Retinal pigment epithelial cell (primary cell): ENCODE data around the gene ERCC6L2.
A peak's percentile ranks its signal among the peaks of the same experiment; 100 is the strongest.

ENCODE experiments used
- DNase-seq: peaks from one replicate; pipeline ENCODE4 v3.0.0-alpha.2; 2010; ENCODE audit warnings: low read depth
- H3K4me3 ChIP-seq: 2 replicates; pipeline ENCODE4 v1.5.1; 2011; ENCODE audit warnings: mild to moderate bottlenecking, low read length, control low read depth, moderate library complexity
- CTCF ChIP-seq: conservative IDR thresholded peaks from 2 replicates; pipeline ENCODE4 v1.5.1; 2011; ENCODE audit warnings: low read depth, low read length, control low read depth, inconsistent platforms

Gene ERCC6L2

GRCh38 chr9:95875305-95876137, at the start of gene ERCC6L2:
Gene ERCC6L2, plus strand, starts transcription at chr9:95875691. Its CDS starts 348 bp downstream, at chr9:95876039.
- peak; percentile 96 for DNase-seq

GRCh38 chr9:95826183-95826838, 49.2 kb upstream of the ERCC6L2 start:
- no peak for TF ChIP-seq CTCF
- DNase-seq, result no peak
- H3K4me3 ChIP-seq, result no peak overlapping the region

More at GRCh38 chr9:95875305-95876137, at the start of gene ERCC6L2:
- H3K4me3 ChIP-seq, result no peak within 1 kb of the TSS
- TF ChIP-seq CTCF, result no peak

GRCh38 chr9:95830768-95831167, 44.7 kb upstream of the ERCC6L2 start:
- no peak for TF ChIP-seq CTCF
- no peak overlapping the region for H3K4me3 ChIP-seq
- no peak for DNase-seq

DNA sequence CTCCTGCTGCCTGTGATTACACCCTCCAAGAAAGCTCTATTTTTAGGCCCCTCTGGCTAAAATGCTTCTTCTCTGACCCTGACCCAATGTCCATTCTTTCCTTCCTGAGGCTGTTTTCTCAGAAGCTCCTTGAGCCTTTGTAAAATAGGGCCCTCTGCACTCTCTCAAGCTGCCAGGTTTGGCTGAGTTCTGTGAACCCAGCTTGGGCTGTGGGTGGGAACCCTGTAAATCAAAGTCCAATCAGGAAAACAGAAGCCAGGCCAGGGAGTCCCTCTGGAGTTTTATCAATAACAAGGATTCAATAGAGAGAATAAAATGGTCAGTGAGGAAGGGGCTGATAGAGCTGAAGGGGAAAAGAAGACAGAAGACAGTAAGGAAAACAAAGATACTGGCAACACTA, 43.7 kb upstream of the ERCC6L2 start:
- DNase-seq, result no peak

GRCh38 chr9:95833546-95834178, 41.8 kb upstream of the ERCC6L2 start:
- no peak overlapping the region for H3K4me3 ChIP-seq
- TF ChIP-seq CTCF, result no peak
- DNase-seq, result no peak

More for the DNA sequence above, 43.7 kb upstream of the ERCC6L2 start:
- no peak for TF ChIP-seq CTCF
- H3K4me3 ChIP-seq, result no peak overlapping the region

DNA sequence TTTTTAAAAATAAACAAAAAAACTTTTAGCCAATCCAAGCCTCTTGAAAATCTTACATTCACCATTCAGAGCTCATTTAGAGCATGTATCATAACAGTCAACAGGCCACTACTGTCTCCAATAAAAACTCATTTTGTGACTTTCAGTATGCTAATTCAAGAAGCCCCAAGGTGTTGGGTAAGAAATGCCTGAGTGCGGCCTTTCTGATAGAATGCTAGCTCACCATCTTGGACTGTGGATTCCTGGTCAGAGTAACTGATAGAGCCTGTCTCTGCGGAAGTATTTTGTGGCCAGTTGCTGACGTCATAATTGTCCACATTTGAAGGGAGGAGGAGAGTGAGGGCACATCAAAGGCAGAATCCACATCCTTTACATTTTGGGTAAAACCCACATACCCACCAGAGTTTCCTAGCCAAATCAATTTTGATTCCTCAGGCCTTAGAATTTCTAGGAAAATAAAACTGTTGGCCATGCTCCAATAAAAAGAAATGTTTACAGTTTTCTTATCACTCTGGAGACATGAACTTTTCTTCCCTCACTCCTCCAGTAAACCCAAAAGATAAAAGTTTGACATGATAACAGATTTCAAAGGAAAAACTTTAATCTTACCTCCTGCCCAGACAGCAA, 41.1 kb upstream of the ERCC6L2 start:
- no peak for DNase-seq
- TF ChIP-seq CTCF, result no peak
- no peak overlapping the region for H3K4me3 ChIP-seq
